Measurements from ENCODE around the gene OR5AU1. TPM values are rescaled to one million over a fixed set of nuclear protein-coding genes. Genes with fewer than 3 reads are reported as not detected.

The OR5AU1 gene
- total RNA-seq, 4 donors from 2014 or later: not detected

DNA sequence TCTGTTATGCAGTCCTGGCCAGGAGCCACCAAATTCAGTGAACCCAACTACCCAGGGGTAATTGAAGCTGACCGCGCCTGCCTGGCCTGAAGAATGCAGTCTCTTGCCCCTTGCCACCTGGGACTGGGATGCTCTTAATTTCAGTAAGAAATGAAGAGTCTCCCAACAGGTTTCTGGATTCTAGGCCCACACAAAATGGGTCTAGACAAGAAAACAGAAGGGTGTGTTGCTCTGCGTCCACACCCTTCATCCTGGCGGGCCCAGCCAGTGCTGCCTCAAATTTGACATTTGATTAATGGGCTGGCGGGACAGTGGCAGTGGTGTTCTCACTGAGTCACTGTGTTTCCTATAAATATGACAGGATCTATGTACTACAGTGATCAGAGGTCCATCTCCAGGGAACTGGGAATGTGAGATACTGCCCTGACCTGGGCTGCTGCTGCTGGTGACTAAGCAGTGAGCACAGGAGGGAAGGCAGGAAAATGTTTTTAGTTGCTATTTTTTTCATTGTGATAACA, 48.5 kb downstream of the OR5AU1 start:
- no peak overlapping the region for H3K4me3 ChIP-seq
- TF ChIP-seq, protein P1, sequence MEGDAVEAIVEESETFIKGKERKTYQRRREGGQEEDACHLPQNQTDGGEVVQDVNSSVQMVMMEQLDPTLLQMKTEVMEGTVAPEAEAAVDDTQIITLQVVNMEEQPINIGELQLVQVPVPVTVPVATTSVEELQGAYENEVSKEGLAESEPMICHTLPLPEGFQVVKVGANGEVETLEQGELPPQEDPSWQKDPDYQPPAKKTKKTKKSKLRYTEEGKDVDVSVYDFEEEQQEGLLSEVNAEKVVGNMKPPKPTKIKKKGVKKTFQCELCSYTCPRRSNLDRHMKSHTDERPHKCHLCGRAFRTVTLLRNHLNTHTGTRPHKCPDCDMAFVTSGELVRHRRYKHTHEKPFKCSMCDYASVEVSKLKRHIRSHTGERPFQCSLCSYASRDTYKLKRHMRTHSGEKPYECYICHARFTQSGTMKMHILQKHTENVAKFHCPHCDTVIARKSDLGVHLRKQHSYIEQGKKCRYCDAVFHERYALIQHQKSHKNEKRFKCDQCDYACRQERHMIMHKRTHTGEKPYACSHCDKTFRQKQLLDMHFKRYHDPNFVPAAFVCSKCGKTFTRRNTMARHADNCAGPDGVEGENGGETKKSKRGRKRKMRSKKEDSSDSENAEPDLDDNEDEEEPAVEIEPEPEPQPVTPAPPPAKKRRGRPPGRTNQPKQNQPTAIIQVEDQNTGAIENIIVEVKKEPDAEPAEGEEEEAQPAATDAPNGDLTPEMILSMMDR (IDR thresholded peaks at IDR 0.05): no peak
- TF ChIP-seq POLR2A (IDR thresholded peaks at IDR 0.05): no peak
- intact Hi-C loops (cut with DNase I; ENCODE audit: low total_unique reads): no loop called here
- peaks cover 0 to 11% of the 10 kb centered on the region in 2 donors for H3K4me1 ChIP-seq
- no peaks in the 10 kb centered on the region for H3K9me3 ChIP-seq
- H3K27me3 ChIP-seq: no peaks in the 10 kb centered on the region
- no peaks in the 10 kb centered on the region for H3K36me3 ChIP-seq
- DNase-seq: peak in 1 of 2 donors; percentile 49
- H3K27ac ChIP-seq: peak overlapping the region in 1 of 2 donors; percentile 59

GRCh38 chr14:21106498-21107282, 49.2 kb downstream of the OR5AU1 start:
- no peaks in the 10 kb centered on the region for H3K36me3 ChIP-seq
- H3K4me1 ChIP-seq: peaks cover 0 to 11% of the 10 kb centered on the region in 2 donors
- H3K4me3 ChIP-seq: no peak overlapping the region
- H3K27ac ChIP-seq: peak overlapping the region; percentile 59 to 61
- DNase-seq: peak; percentile 82 to 83
- H3K9me3 ChIP-seq: no peaks in the 10 kb centered on the region
- H3K27me3 ChIP-seq: no peaks in the 10 kb centered on the region
- intact Hi-C loops (cut with DNase I; ENCODE audit: low total_unique reads): no loop called here
- no peak for TF ChIP-seq POLR2A (IDR thresholded peaks at IDR 0.05)
- TF ChIP-seq, protein P1 (IDR thresholded peaks at IDR 0.05): peak; percentile 83 to 91 (median 88)

DNA sequence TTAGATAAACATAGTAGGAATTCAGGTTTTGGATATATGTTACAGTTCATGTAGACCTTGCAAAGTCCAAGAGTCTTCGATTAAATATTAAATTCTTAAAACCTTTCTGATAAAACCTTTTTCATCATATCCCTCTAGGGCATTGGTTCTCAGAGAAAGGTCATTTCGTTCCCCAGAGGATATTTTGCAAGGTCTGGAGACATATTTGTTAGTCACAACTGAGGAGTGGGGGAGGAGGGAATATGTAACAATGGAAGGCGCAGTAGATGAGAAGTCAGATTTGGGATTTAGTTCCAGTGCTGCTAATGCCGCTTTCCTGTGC, 49.7 kb downstream of the OR5AU1 start:
- Histone ChIP-seq H3K4me3 (no peak overlapping the region), H3K9me3 (no peaks in the 10 kb centered on the region), H3K27me3 (no peaks in the 10 kb centered on the region), H3K27ac (peak overlapping the region; percentile 61 to 99), H3K36me3 (no peaks in the 10 kb centered on the region), H3K4me1 (peaks cover 0 to 11% of the 10 kb centered on the region in 2 donors)
- no peak for TF ChIP-seq POLR2A (IDR thresholded peaks at IDR 0.05)
- TF ChIP-seq, protein P1 (IDR thresholded peaks at IDR 0.05): no peak
- intact Hi-C loops (cut with DNase I; ENCODE audit: low total_unique reads): no loop called here
- DNase-seq: no peak

GRCh38 chr14:21105095-21105494, 50.8 kb downstream of the OR5AU1 start:
- Histone ChIP-seq H3K4me1 (peaks cover 0 to 11% of the 10 kb centered on the region in 2 donors), H3K9me3 (no peaks in the 10 kb centered on the region), H3K27ac (peak overlapping the region; percentile 99), H3K27me3 (no peaks in the 10 kb centered on the region), H3K36me3 (no peaks in the 10 kb centered on the region), H3K4me3 (no peak overlapping the region)
- DNase-seq: no peak
- TF ChIP-seq, protein P1 (IDR thresholded peaks at IDR 0.05): no peak
- no peak for TF ChIP-seq POLR2A (IDR thresholded peaks at IDR 0.05)
- intact Hi-C loops (cut with DNase I; ENCODE audit: low total_unique reads): no loop called here

Small RNA genes within 50 kb of the gene (small RNA-seq; reads per million reads assigned to genes)
- not detected for gene RNU6-252P

Other genes starting within 250 kb of the OR5AU1 start
- 1 to 10 TPM in 2 of 4 donors, under 1 TPM in 1, not detected in 1; 0.51 to 1.8 (median 1.0) TPM for gene RNASE2, start 200.6 kb downstream of the OR5AU1 start, total RNA-seq
- gene METTL17, start 166.1 kb downstream of the OR5AU1 start, total RNA-seq: 10 to 100 TPM; 46.6 to 73.5 (median 65.9) TPM
- under 1 TPM in 2 of 4 donors, not detected in 2; 0.52 to 0.97 TPM for gene SLC39A2, start 156.8 kb downstream of the OR5AU1 start, total RNA-seq
- 100 to 1,000 TPM; 111 to 563 (median 200) TPM for gene NDRG2, start 131.0 kb downstream of the OR5AU1 start, total RNA-seq
- under 1 TPM in 1 of 4 donors, not detected in 3; 0.67 TPM for gene TPPP2, start 125.8 kb downstream of the OR5AU1 start, total RNA-seq
- not detected for gene RNASE13, start 121.3 kb downstream of the OR5AU1 start, total RNA-seq
- not detected for gene RNASE7, start 113.7 kb downstream of the OR5AU1 start, total RNA-seq
- not detected for gene RNASE8, start 98.2 kb downstream of the OR5AU1 start, total RNA-seq
- 100 to 1,000 TPM in 2 of 4 donors, 10 to 100 TPM in 2; 25.3 to 103 (median 66.9) TPM for gene ARHGEF40, start 85.8 kb downstream of the OR5AU1 start, total RNA-seq
- gene ZNF219, start 57.4 kb downstream of the OR5AU1 start, total RNA-seq: 10 to 100 TPM in 3 of 4 donors, 1 to 10 TPM in 1; 7.4 to 56.8 (median 15.9) TPM
- under 1 TPM in 1 of 4 donors, not detected in 3; 0.85 TPM for gene TMEM253, start 55.0 kb downstream of the OR5AU1 start, total RNA-seq
- gene HNRNPC, start 113.4 kb upstream of the OR5AU1 start, total RNA-seq: 100 to 1,000 TPM; 378 to 599 (median 531) TPM
- under 1 TPM in 1 of 4 donors, not detected in 3; 0.14 TPM for gene RPGRIP1, start 124.0 kb upstream of the OR5AU1 start, total RNA-seq
- 100 to 1,000 TPM in 1 of 4 donors, 10 to 100 TPM in 3; 31.5 to 115 (median 64.1) TPM for gene SUPT16H, start 228.0 kb upstream of the OR5AU1 start, total RNA-seq

Measured in uterus (tissue), 4 donors.